T-cell (primary cell): ENCODE results near the gene ZNF598. TPM values are rescaled to one million over a fixed set of nuclear protein-coding genes. Genes with fewer than 3 reads are reported as not detected.

ENCODE experiments used
- ATAC-seq, 4 experiments: fragments of 200-7000 bp in 3 of 4; fragments of 150-1000 bp in 1 of 4; cut with Tn5 transposase; replicated peaks in 1 of 4; 1 replicate in 3 of 4; 2 replicates in 1 of 4; pipeline ENCODE4 v1.10.0; 2021; ENCODE audit warnings: moderate library complexity in 3 of 4, mild to moderate bottlenecking in 2 of 4, moderate number of reproducible peaks in 1 of 4
- CTCF ChIA-PET, 2 donors: fragments of 300-600 bp; sonication (Branson Sonifier 250); formaldehyde crosslinking; loops; one replicate each; lab custom pipeline; 2022; ENCODE audit warnings: antibody characterized with exemption in 2 of 2; lab: Charles Lee
- POLR2A ChIA-PET, 2 donors: fragments of 300-600 bp; sonication (Branson Sonifier 250); formaldehyde crosslinking; loops; one replicate each; lab custom pipeline; 2022; ENCODE audit warnings: antibody characterized with exemption in 2 of 2; lab: Charles Lee
- DNase-seq, 35 experiments: peaks; one replicate each; pipeline versions ENCODE4 v3.0.0 to v3.0.0-alpha.2; 2013 to 2023
- H3K27ac ChIP-seq: one replicate; pipeline ENCODE4 v1.5.1; 2013; ENCODE audit warnings: low read length
- H3K27me3 ChIP-seq, 2 experiments: replicated peaks in 1 of 2; 1 replicate in 1 of 2; 2 replicates in 1 of 2; pipeline versions ENCODE4 v1.6.1 to v1.7.0; 2013; ENCODE audit warnings: low read length in 1 of 2, mixed read lengths in 1 of 2; ENCODE audit not compliant: control insufficient read depth in 2 of 2, insufficient read depth in 2 of 2; ENCODE audit errors: extremely low read depth in 1 of 2
- H3K36me3 ChIP-seq, 2 donors: 1 replicate in 1 of 2; 2 replicates in 1 of 2; pipeline versions ENCODE4 v1.6.1 to v1.7.0; 2013; ENCODE audit warnings: low read length in 1 of 2; ENCODE audit not compliant: control insufficient read depth in 2 of 2, insufficient read depth in 1 of 2; ENCODE audit errors: extremely low read depth in 1 of 2
- H3K4me1 ChIP-seq, 2 experiments: 1 replicate in 1 of 2; 2 replicates in 1 of 2; pipeline versions ENCODE4 v1.6.1 to v1.7.0; 2013; ENCODE audit warnings: low read length in 2 of 2, mixed read lengths in 1 of 2; ENCODE audit not compliant: insufficient read depth in 2 of 2, control insufficient read depth in 1 of 2; ENCODE audit errors: extremely low read depth in 1 of 2
- H3K4me3 ChIP-seq, 2 donors: 1 replicate in 1 of 2; 2 replicates in 1 of 2; pipeline versions ENCODE4 v1.5.1 to v1.7.0; 2013; ENCODE audit warnings: mild to moderate bottlenecking in 2 of 2, low read length in 1 of 2, moderate library complexity in 1 of 2; ENCODE audit not compliant: control insufficient read depth in 1 of 2; ENCODE audit errors: extremely low read depth in 1 of 2
- H3K9me3 ChIP-seq: 2 replicates; pipeline ENCODE4 v1.7.0; 2013
- H3K27ac Mint-ChIP-seq, 2 donors: one replicate each; pipeline ENCODE4 v1.8.0; 2020 to 2021; ENCODE audit warnings: mild to moderate bottlenecking in 2 of 2, mixed read lengths in 2 of 2
- H3K27me3 Mint-ChIP-seq, 2 donors: one replicate each; pipeline ENCODE4 v1.8.0; 2021 to 2022; ENCODE audit warnings: mixed read lengths in 2 of 2
- H3K36me3 Mint-ChIP-seq: one replicate; pipeline ENCODE4 v1.8.0; 2021; ENCODE audit warnings: mixed read lengths
- H3K4me1 Mint-ChIP-seq, 3 donors: one replicate each; pipeline ENCODE4 v1.8.0; 2020 to 2022; ENCODE audit warnings: mixed read lengths in 3 of 3, mild to moderate bottlenecking in 1 of 3
- H3K4me3 Mint-ChIP-seq, 3 donors: one replicate each; pipeline ENCODE4 v1.8.0; 2020 to 2022; ENCODE audit warnings: mild to moderate bottlenecking in 3 of 3, mixed read lengths in 3 of 3, moderate library complexity in 3 of 3
- H3K9me3 Mint-ChIP-seq, 3 donors: one replicate each; pipeline ENCODE4 v1.8.0; 2020 to 2022; ENCODE audit warnings: mixed read lengths in 3 of 3
- WGBS: methylation state at CpG from one replicate; pipeline ENCODE4 v1.1.5; 2013; ENCODE audit warnings: missing lambda C conversion rate; ENCODE audit not compliant: insufficient coverage; 5-methylcytosine and 5-hydroxymethylcytosine counted together
- total RNA-seq, 35 experiments: library from RNA in 6 of 35; stranded (reverse) in 6 of 35; fragments of 120-200 nt in 1 of 35; gene quantifications; one replicate each; pipeline versions ENCODE4 v1.2.1 to v1.2.4 and lab custom pipeline; 2013 to 2026

The ZNF598 gene
- total RNA-seq, 5 donors from 2014 or later (not counting 1 experiment from before 2014, with no cell fraction given), result 44.3 to 73.7 (median 68.8) TPM

GRCh38 chr16:2024032-2024420 lies 14.4 kb upstream of the ZNF598 start:
- Histone ChIP-seq H3K9me3 (no peaks in the 10 kb centered on the region), H3K27ac (no peak overlapping the region), H3K4me3 (no peak overlapping the region), H3K36me3 (no peaks in the 10 kb centered on the region), H3K4me1 (peaks cover 2 to 50% of the 10 kb centered on the region in 2 experiments), H3K27me3 (peaks cover 0 to 61% of the 10 kb centered on the region in 2 experiments)
- Mint-ChIP-seq H3K36me3 (no peaks in the 10 kb centered on the region), H3K9me3 (no peaks in the 10 kb centered on the region), H3K4me3 (peak overlapping the region in 1 of 3 donors; percentile 32), H3K27me3 (peaks cover 8 to 26% of the 10 kb centered on the region in 2 donors), H3K27ac (peak overlapping the region in 1 of 2 donors; percentile 52), H3K4me1 (peaks cover 13 to 30% (median 16%) of the 10 kb centered on the region in 3 donors)
- ATAC-seq (no peak), DNase-seq (no peak)
- 90% methylated on average over 12 of the region's 12 CpGs for WGBS
- ChIA-PET CTCF (interaction anchor here in 1 of 2 donors (0.8 to 1.0 kb wide), 2 partner anchors 117 to 129 kb away, joined by 3 read pairs; no protein-coding TSS in a partner anchor), POLR2A (no interaction called here)

- H3K27ac ChIP-seq, result peak overlapping the region; percentile 72
- Mint-ChIP-seq H3K4me1 (peaks cover 13 to 32% (median 16%) of the 10 kb centered on the region in 3 donors), H3K9me3 (no peaks in the 10 kb centered on the region), H3K27me3 (peaks cover 11 to 31% of the 10 kb centered on the region in 2 donors), H3K4me3 (peak overlapping the region; percentile 48 to 71 (median 66)), H3K27ac (peak overlapping the region; percentile 77 to 83), H3K36me3 (no peaks in the 10 kb centered on the region)
- peaks cover 0 to 67% of the 10 kb centered on the region in 2 experiments for H3K27me3 ChIP-seq
- ATAC-seq (peak; percentile 80 to 91 (median 84)), DNase-seq (peak; percentile 82 to 99 (median 92))
- peaks cover 2 to 50% of the 10 kb centered on the region in 2 experiments for H3K4me1 ChIP-seq
- ChIA-PET POLR2A (no interaction called here), CTCF (interaction anchor here (0.6 to 1.5 kb wide), 9 partner anchors 19 to 1914 kb away, joined by 3 to 9 read pairs (median 3); partner anchors contain the start of genes PKD1 (in 1 of the 2) and TRAF7 (in 1 of the 2))
- no peaks in the 10 kb centered on the region for H3K9me3 ChIP-seq
- H3K36me3 ChIP-seq, result no peaks in the 10 kb centered on the region
- 16% methylated on average over 40 of the region's 53 CpGs for WGBS
- H3K4me3 ChIP-seq, result peak overlapping the region; percentile 35 to 40
Measured at GRCh38 chr16:2023092-2024031, 13.7 kb upstream of the ZNF598 start.

DNA sequence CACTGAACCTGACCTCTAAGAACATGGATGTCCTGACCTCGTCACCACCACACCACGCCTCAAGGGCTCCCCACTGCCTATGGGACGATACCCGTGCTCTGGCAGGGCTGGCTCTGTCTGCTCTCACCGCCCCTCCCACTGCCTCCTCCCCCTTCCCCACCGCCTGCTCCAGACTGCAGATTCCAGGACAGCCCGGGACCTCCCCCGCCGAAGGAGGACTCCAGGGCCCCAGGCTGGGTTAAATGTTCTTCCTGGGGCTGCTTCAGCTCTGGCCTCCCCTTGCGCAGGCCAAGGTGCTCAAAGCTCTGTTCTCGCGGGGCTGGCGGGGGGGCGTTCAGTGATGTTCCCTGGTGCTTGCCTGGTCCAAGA lies 13.1 kb upstream of the ZNF598 start:
- no peaks in the 10 kb centered on the region for H3K9me3 ChIP-seq
- no peaks in the 10 kb centered on the region for H3K36me3 Mint-ChIP-seq
- peaks cover 11 to 34% of the 10 kb centered on the region in 2 donors for H3K27me3 Mint-ChIP-seq
- ATAC-seq, result peak; percentile 9 to 23 (median 9)
- POLR2A ChIA-PET, result interaction anchor here in 1 of 2 donors (0.9 kb wide), 1 partner anchor 133 kb away, joined by 4 read pairs; the partner anchor contains the start of gene TRAF7
- H3K4me3 ChIP-seq, result peak overlapping the region; percentile 27 to 35
- 7% methylated on average over 13 of the region's 14 CpGs for WGBS
- CTCF ChIA-PET, result interaction anchor here (0.6 to 1.5 kb wide), 9 partner anchors 19 to 1915 kb away, joined by 3 to 9 read pairs (median 4); partner anchors contain the start of genes NTHL1 (in 1 of the 2), PKD1 (in 1 of the 2), TRAF7 (in 1 of the 2) and TSC2 (in 1 of the 2)
- H3K4me1 Mint-ChIP-seq, result peaks cover 13 to 29% (median 16%) of the 10 kb centered on the region in 3 donors
- no peaks in the 10 kb centered on the region for H3K9me3 Mint-ChIP-seq
- no peak for DNase-seq
- peaks cover 0 to 69% of the 10 kb centered on the region in 2 experiments for H3K27me3 ChIP-seq
- peak overlapping the region; percentile 46 to 71 (median 55) for H3K4me3 Mint-ChIP-seq
- H3K36me3 ChIP-seq, result no peaks in the 10 kb centered on the region
- no peak overlapping the region for H3K27ac Mint-ChIP-seq
- no peak overlapping the region for H3K27ac ChIP-seq
- peaks cover 2 to 46% of the 10 kb centered on the region in 2 experiments for H3K4me1 ChIP-seq

DNA sequence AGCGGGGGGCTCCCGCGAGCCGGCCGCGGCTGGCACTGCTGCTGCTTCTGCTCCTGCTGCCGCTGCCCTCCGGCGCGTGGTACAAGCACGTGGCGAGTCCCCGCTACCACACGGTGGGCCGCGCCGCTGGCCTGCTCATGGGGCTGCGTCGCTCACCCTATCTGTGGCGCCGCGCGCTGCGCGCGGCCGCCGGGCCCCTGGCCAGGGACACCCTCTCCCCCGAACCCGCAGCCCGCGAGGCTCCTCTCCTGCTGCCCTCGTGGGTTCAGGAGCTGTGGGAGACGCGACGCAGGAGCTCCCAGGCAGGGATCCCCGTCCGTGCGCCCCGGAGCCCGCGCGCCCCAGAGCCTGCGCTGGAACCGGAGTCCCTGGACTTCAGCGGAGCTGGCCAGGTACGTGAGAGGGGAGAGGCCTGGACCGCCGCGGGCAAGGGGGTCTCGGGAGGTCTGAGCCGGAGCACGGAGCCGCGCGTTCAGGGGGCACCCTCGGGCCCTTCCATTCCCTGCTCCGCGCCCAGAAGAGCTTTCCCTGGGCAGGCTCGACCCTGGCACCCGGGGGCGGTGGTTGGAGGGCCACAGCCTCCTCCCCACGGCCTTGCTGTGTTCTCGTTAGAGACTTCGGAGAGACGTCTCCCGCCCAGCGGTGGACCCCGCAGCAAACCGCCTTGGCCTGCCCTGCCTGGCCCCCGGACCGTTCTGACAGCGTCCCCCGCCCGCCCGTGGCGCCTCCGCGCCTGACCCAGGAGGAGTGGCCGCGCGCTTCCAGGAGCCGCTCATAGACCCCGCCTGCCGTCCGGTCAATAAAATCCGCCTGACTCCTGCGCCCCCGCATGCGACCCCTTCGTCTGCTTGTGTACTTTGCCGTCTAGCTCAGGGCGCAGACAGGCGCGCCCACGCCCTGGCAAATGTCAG lies 10.6 kb upstream of the ZNF598 start:
- DNase-seq (no peak), ATAC-seq (no peak)
- Mint-ChIP-seq H3K27ac (no peak overlapping the region), H3K27me3 (peaks cover 11 to 34% of the 10 kb centered on the region in 2 donors), H3K4me3 (peak overlapping the region in 1 of 3 donors; percentile 56), H3K9me3 (no peaks in the 10 kb centered on the region), H3K4me1 (peaks cover 9 to 20% (median 13%) of the 10 kb centered on the region in 3 donors), H3K36me3 (no peaks in the 10 kb centered on the region)
- peaks cover 0 to 59% of the 10 kb centered on the region in 2 experiments for H3K27me3 ChIP-seq
- WGBS, result 5% methylated on average over 96 of the region's 96 CpGs
- no peak overlapping the region for H3K27ac ChIP-seq
- no peaks in the 10 kb centered on the region for H3K36me3 ChIP-seq
- H3K9me3 ChIP-seq, result no peaks in the 10 kb centered on the region
- POLR2A ChIA-PET, result no interaction called here
- H3K4me3 ChIP-seq, result peak overlapping the region in 1 of 2 donors; percentile 26
- CTCF ChIA-PET, result interaction anchor here in 1 of 2 donors (0.6 to 1.3 kb wide), 2 partner anchors 135 to 807 kb away, joined by 3 read pairs; partner anchors contain the start of gene TRAF7
- H3K4me1 ChIP-seq, result peaks cover 2 to 29% of the 10 kb centered on the region in 2 experiments

- CTCF ChIA-PET, result no interaction called here
- no peaks in the 10 kb centered on the region for H3K9me3 Mint-ChIP-seq
- POLR2A ChIA-PET, result no interaction called here
Measured at GRCh38 chr16:2019518-2019920, 9.9 kb upstream of the ZNF598 start, which contains the start of gene NPW. NPW (plus strand) TSS chr16:2019785.

More at GRCh38 chr16:2019518-2019920, 9.9 kb upstream of the ZNF598 start, which contains the start of gene NPW:
- Histone ChIP-seq H3K27me3 (peaks cover 0 to 55% of the 10 kb centered on the region in 2 experiments), H3K9me3 (no peaks in the 10 kb centered on the region), H3K4me1 (peaks cover 2 to 29% of the 10 kb centered on the region in 2 experiments), H3K4me3 (peak within 1 kb of the TSS in 1 of 2 donors; percentile 26), H3K36me3 (no peaks in the 10 kb centered on the region), H3K27ac (no peak within 1 kb of the TSS)
- Mint-ChIP-seq H3K27me3 (peaks cover 11 to 34% of the 10 kb centered on the region in 2 donors), H3K4me1 (peaks cover 9 to 20% (median 13%) of the 10 kb centered on the region in 3 donors), H3K36me3 (no peaks in the 10 kb centered on the region), H3K27ac (no peak within 1 kb of the TSS), H3K4me3 (peak within 1 kb of the TSS in 1 of 3 donors; percentile 56)
- 4% methylated on average over 29 of the region's 33 CpGs for WGBS
- ATAC-seq (no peak), DNase-seq (peak in 4 of 35 experiments; percentile 18 to 29 (median 25))
